GM12878 (cell line): ENCODE results near the gene FAM120AOS. TPM values are rescaled to one million over a fixed set of nuclear protein-coding genes. Genes with fewer than 3 reads are reported as not detected.

Experiments used
- ATAC-seq: fragments of 200-7000 bp; cut with Tn5 transposase; 3 replicates; pipeline ENCODE4 v1.9.1; 2020; ENCODE audit warnings: mild to moderate bottlenecking, moderate library complexity
- BruUV-seq: library from RNA; stranded (reverse); fragments of 400-500 nt; replicated peaks from 2 replicates; lab custom pipeline; 2021; lab: Mats Ljungman, UMichigan
- CTCF ChIA-PET: fragments of 300-600 bp; sonication (Branson Sonifier 250); formaldehyde crosslinking; extraction: SDS; loops from one replicate; lab custom pipeline; 2021; ENCODE audit warnings: inconsistent platforms; lab: Yijun Ruan, JAX
- POLR2A ChIA-PET: fragments of 350-600 bp; formaldehyde crosslinking; extraction: SDS; loops from one replicate; lab custom pipeline; 2021; ENCODE audit warnings: inconsistent platforms; lab: Charles Lee
- RAD21 ChIA-PET: fragments of 300-600 bp; sonication (Branson Sonifier 250); formaldehyde crosslinking; loops from one replicate; lab custom pipeline; 2023; ENCODE audit warnings: antibody characterized with exemption; ENCODE audit not compliant: unreplicated experiment; lab: Charles Lee
- SMC1A ChIA-PET: fragments of 300-600 bp; sonication (Branson Sonifier 250); formaldehyde crosslinking; loops from one replicate; lab custom pipeline; 2023; ENCODE audit not compliant: unreplicated experiment, uncharacterized antibody; lab: Charles Lee
- DNase-seq: peaks from one replicate; pipeline ENCODE4 v3.0.0-alpha.2; 2011; ENCODE audit warnings: low read depth, low spot score
- FAIRE-seq: peaks from 3 replicates; lab custom pipeline; 2011; peaks lifted over from hg19 to GRCh38; lab: Jason Lieb, UNC
- H2AFZ ChIP-seq: 2 replicates; pipeline ENCODE4 v1.6.0; 2011; ENCODE audit warnings: low read depth, low read length, control low read depth; ENCODE audit not compliant: control insufficient read depth
- H3K27ac ChIP-seq: 2 replicates; pipeline ENCODE4 v1.5.1; 2011; ENCODE audit warnings: control low read depth; ENCODE audit not compliant: control insufficient read depth, insufficient read depth
- H3K27me3 ChIP-seq, 2 experiments: replicated peaks in 1 of 2; 2 replicates each; pipeline versions ENCODE4 v1.6.0 to v1.6.1; 2011; ENCODE audit warnings: low read length in 1 of 2; ENCODE audit not compliant: control insufficient read depth in 2 of 2, insufficient read depth in 2 of 2
- H3K36me3 ChIP-seq, 2 experiments: 2 replicates each; pipeline ENCODE4 v1.5.1; 2011; ENCODE audit warnings: low read length in 1 of 2; ENCODE audit not compliant: control insufficient read depth in 2 of 2, insufficient read depth in 2 of 2
- H3K4me1 ChIP-seq: 2 replicates; pipeline ENCODE4 v1.6.1; 2011; ENCODE audit warnings: mild to moderate bottlenecking, low read length, moderate library complexity, mixed read lengths; ENCODE audit not compliant: control insufficient read depth, insufficient read depth
- H3K4me2 ChIP-seq: 2 replicates; pipeline ENCODE4 v1.6.0; 2011; ENCODE audit warnings: control low read depth; ENCODE audit not compliant: control insufficient read depth, insufficient read depth
- H3K4me3 ChIP-seq: fragments of 200-600 bp; sonication (generic); 2 replicates; pipeline ENCODE4 v1.5.1; 2016
- H3K79me2 ChIP-seq: 2 replicates; pipeline ENCODE4 v1.6.0; 2011; ENCODE audit warnings: low read length; ENCODE audit not compliant: control insufficient read depth, insufficient read depth
- H3K9ac ChIP-seq: 2 replicates; pipeline ENCODE4 v1.8.0; 2011; ENCODE audit warnings: low read length, control low read depth, mixed read lengths; ENCODE audit not compliant: control insufficient read depth, insufficient read depth
- H3K9me3 ChIP-seq: replicated peaks from 3 replicates; pipeline ENCODE4 v1.5.1; 2011; ENCODE audit warnings: mild to moderate bottlenecking, low read length; ENCODE audit not compliant: control insufficient read depth, insufficient read depth
- H4K20me1 ChIP-seq: 2 replicates; pipeline ENCODE4 v1.6.0; 2011; ENCODE audit not compliant: control insufficient read depth, insufficient read depth
- ATF7 ChIP-seq: fragments of 450-650 bp; IDR thresholded peaks from 2 replicates; pipeline ENCODE4 v1.6.1; 2016; ENCODE audit warnings: low read depth, mild to moderate bottlenecking
- BACH1 ChIP-seq: fragments of 450-650 bp; IDR thresholded peaks from 2 replicates; pipeline ENCODE4 v1.6.1; 2017; ENCODE audit warnings: mild to moderate bottlenecking, borderline replicate concordance
- BCL11A ChIP-seq: IDR thresholded peaks from 2 replicates; pipeline ENCODE4 v1.6.1; 2011; ENCODE audit warnings: low read depth, low read length
- CBX5 ChIP-seq: sonication (generic); IDR thresholded peaks from 2 replicates; pipeline ENCODE4 v1.6.1; 2016; ENCODE audit warnings: low read depth, moderate library complexity, mild to moderate bottlenecking, inconsistent platforms
- CHD4 ChIP-seq: fragments of 200-600 bp; sonication (generic); IDR thresholded peaks from 2 replicates; pipeline ENCODE4 v1.6.1; 2016; ENCODE audit warnings: mild to moderate bottlenecking
- ESRRA ChIP-seq: IDR thresholded peaks from 2 replicates; pipeline ENCODE4 v1.6.1; 2012; ENCODE audit warnings: mild to moderate bottlenecking, low read length, improper control_type of control experiment
- ETV6 ChIP-seq, 2 experiments: fragments of 450-650 bp in 1 of 2; IDR thresholded peaks in 1 of 2; conservative IDR thresholded peaks in 1 of 2; 2 replicates each; pipeline ENCODE4 v1.6.1; 2014; ENCODE audit warnings: antibody characterized with exemption in 1 of 2, borderline replicate concordance in 1 of 2, low read depth in 1 of 2, mild to moderate bottlenecking in 1 of 2, moderate library complexity in 1 of 2
- HSF1 ChIP-seq: fragments of 150-350 bp; IDR thresholded peaks from 2 replicates; pipeline ENCODE4 v1.6.1; 2014; ENCODE audit warnings: mild to moderate bottlenecking, low read depth, low read length
- IRF4 ChIP-seq: IDR thresholded peaks from 2 replicates; pipeline ENCODE4 v1.6.1; 2011; ENCODE audit warnings: low read depth, low read length
- JUNB ChIP-seq: IDR thresholded peaks from 2 replicates; pipeline ENCODE4 v1.6.1; 2016; ENCODE audit warnings: antibody characterized with exemption, mild to moderate bottlenecking
- MEF2B ChIP-seq: fragments of 450-650 bp; IDR thresholded peaks from 2 replicates; pipeline ENCODE4 v1.6.1; 2018; ENCODE audit warnings: mild to moderate bottlenecking, moderate library complexity; ENCODE audit not compliant: partially characterized antibody, poor library complexity, severe bottlenecking
- MYC ChIP-seq: IDR thresholded peaks from 2 replicates; pipeline ENCODE4 v1.6.1; 2011; ENCODE audit warnings: mild to moderate bottlenecking, low read length, moderate library complexity, inconsistent platforms; ENCODE audit not compliant: insufficient read depth, insufficient replicate concordance, insufficient read length, severe bottlenecking
- NRF1 ChIP-seq: conservative IDR thresholded peaks from 2 replicates; pipeline ENCODE4 v1.6.1; 2011; ENCODE audit warnings: mild to moderate bottlenecking, low read depth, low read length, improper control_type of control experiment
- POU2F2 ChIP-seq: IDR thresholded peaks from 3 replicates; pipeline ENCODE4 v1.6.1; 2011; ENCODE audit warnings: low read depth, mild to moderate bottlenecking, low read length, borderline replicate concordance
- RCOR1 ChIP-seq: conservative IDR thresholded peaks from 2 replicates; pipeline ENCODE4 v1.6.1; 2012; ENCODE audit warnings: low read depth, low read length, improper control_type of control experiment
- ZNF217 ChIP-seq: fragments of 450-650 bp; IDR thresholded peaks from 2 replicates; pipeline ENCODE4 v1.6.1; 2017; ENCODE audit warnings: antibody characterized with exemption, mild to moderate bottlenecking
- ZNF24 ChIP-seq: fragments of 450-650 bp; IDR thresholded peaks from 2 replicates; pipeline ENCODE4 v1.6.1; 2017; ENCODE audit warnings: antibody characterized with exemption, mild to moderate bottlenecking
- WGBS: methylation state at CpG from one replicate; pipeline ENCODE4 v1.1.6; 2016; ENCODE audit warnings: low lambda C conversion rate; ENCODE audit not compliant: insufficient replicate concordance, insufficient coverage; ENCODE audit errors: missing lambda C conversion rate; 5-methylcytosine and 5-hydroxymethylcytosine counted together
- in situ Hi-C: fragments of 300-500 bp; cut with MboI; formaldehyde crosslinking; loops from 9 replicates; pipeline ENCODE4 v1.14.3; 2018; ENCODE audit warnings: mixed read lengths
- intact Hi-C: fragments of 100-400 bp; cut with micrococcal nuclease; formaldehyde crosslinking; loops from one replicate; pipeline ENCODE4 v1.14.2; 2022; ENCODE audit not compliant: unreplicated experiment
- polyA plus RNA-seq, 11 experiments: library from polyadenylated mRNA; depleted of rRNA in 4 of 11; unstranded in 6 of 11; stranded (reverse) in 5 of 11; fragments of >200 nt; fragmentation: Nextera tagmentation in 4 of 11; fragmentation: Illumina TruSeq in 1 of 11; extraction: Ambion mirVana in 4 of 11; extraction: Trizol in 1 of 11; gene quantifications; 1 replicate in 1 of 11; 2 replicates in 10 of 11; pipeline versions ENCODE4 v1.2.1 to v1.2.3, GENCODE V29; 2011 to 2016; ENCODE audit warnings: inconsistent platforms in 2 of 11, missing spikeins in 2 of 11, low read depth in 1 of 11
- total RNA-seq, 4 experiments: library from RNA; depleted of rRNA in 3 of 4; stranded (reverse); fragments of >200 nt in 3 of 4; fragmentation: Illumina TruSeq in 1 of 4; extraction: Trizol in 1 of 4; gene quantifications; 2 replicates each; pipeline versions ENCODE4 v1.2.1 to v1.2.3, GENCODE V29; 2013 to 2021

The FAM120AOS gene
- total and polyA plus RNA-seq, 10 of the 15 experiments (the other 5 are each of a cell fraction or from before 2014, with no cell fraction given), result 15.9 to 55.1 (median 34.6) TPM

- Histone ChIP-seq H3K4me2 (no peak overlapping the region), H3K79me2 (peaks cover 99% of the 10 kb centered on the region), H3K27me3 (no peaks in the 10 kb centered on the region), H2AFZ (no peak overlapping the region), H3K36me3 (peaks cover 0 to 11% of the 10 kb centered on the region in 2 experiments; a peak in 1 of 4 replicates), H3K9ac (no peak overlapping the region), H3K27ac (no peak overlapping the region), H4K20me1 (no peaks in the 10 kb centered on the region), H3K9me3 (no peaks in the 10 kb centered on the region; the same call in 2 of the 3 replicates), H3K4me1 (peaks cover 18% of the 10 kb centered on the region), H3K4me3 (no peak overlapping the region)
- no peak for DNase-seq
- no peak for FAIRE-seq
- SMC1A ChIA-PET, result no interaction called here
- TF ChIP-seq IRF4, result no peak
- no peak for TF ChIP-seq CHD4
- no peak for TF ChIP-seq BACH1
- TF ChIP-seq ZNF24, result no peak
- TF ChIP-seq JUNB, result no peak
- no peak for TF ChIP-seq MYC
- no peak for TF ChIP-seq POU2F2
- TF ChIP-seq HSF1, result no peak
- no peak for TF ChIP-seq CBX5
- TF ChIP-seq NRF1, result no peak
- TF ChIP-seq ESRRA, result no peak
- no peak for TF ChIP-seq BCL11A
- TF ChIP-seq ATF7, result no peak
- TF ChIP-seq MEF2B, result no peak
- no peak for TF ChIP-seq ZNF217
- no peak for TF ChIP-seq RCOR1
- no peak for TF ChIP-seq ETV6 (conservative IDR thresholded peaks at IDR 0.05 in 1 of 2, IDR thresholded peaks at IDR 0.05 in 1 of 2; ENCODE audit: borderline replicate concordance in 1 of 2, low read depth in 1 of 2)
- POLR2A ChIA-PET, result interaction anchor here (5.2 kb wide), 1 partner anchor 8 kb away, joined by 64 read pairs; the partner anchor contains the start of genes FAM120A and FAM120AOS
- WGBS, result 93% methylated on average over 1 of the region's 1 CpG
- in situ Hi-C loops, result no loop called here
- RAD21 ChIA-PET, result no interaction called here
- ATAC-seq, result no peak
- intact Hi-C loops, result no loop called here
- no TSS peak for BruUV-seq
- CTCF ChIA-PET, result interaction anchor here (1.0 kb wide), 1 partner anchor 11 kb away, joined by 3 read pairs; no protein-coding TSS in a partner anchor
Measured at GRCh38 chr9:93461414-93461743, 8.0 kb upstream of the FAM120AOS start.
